ENCODE results near the gene PAXIP1.
"Not testable (repeated sequence)": the region's sequence is repeated elsewhere in the genome, so short reads cannot be mapped to it uniquely, and the experiment has no call there.

The PAXIP1 gene

GRCh38 chr7:155003092-155003375, at the start of gene PAXIP1:
PAXIP1 (minus strand) TSS chr7:155003124; CDS start chr7:155002929, 195 bp downstream.
- no peak for DNase-seq (ENCODE audit: low spot score)

- DNase-seq (ENCODE audit: low spot score): no peak
Measured at GRCh38 chr7:155051355-155051754, 48.4 kb upstream of the PAXIP1 start.

GRCh38 chr7:155048006-155048405, 45.1 kb upstream of the PAXIP1 start:
- DNase-seq (ENCODE audit: low spot score): no peak

GRCh38 chr7:155043756-155044155, 40.8 kb upstream of the PAXIP1 start:
- no peak for DNase-seq (ENCODE audit: low spot score)

GRCh38 chr7:155038335-155038734, 35.4 kb upstream of the PAXIP1 start:
- no peak for DNase-seq (ENCODE audit: low spot score)

GRCh38 chr7:155034495-155034894, 31.6 kb upstream of the PAXIP1 start:
- DNase-seq (ENCODE audit: low spot score): not testable (repeated sequence)

GRCh38 chr7:155032978-155033377, 30.1 kb upstream of the PAXIP1 start:
- no peak for DNase-seq (ENCODE audit: low spot score)

GRCh38 chr7:155027879-155028278, 25.0 kb upstream of the PAXIP1 start:
- no peak for DNase-seq (ENCODE audit: low spot score)

GRCh38 chr7:155021699-155022145, 18.8 kb upstream of the PAXIP1 start:
- DNase-seq (ENCODE audit: low spot score): no peak

- no peak for DNase-seq (ENCODE audit: low spot score)
Measured at GRCh38 chr7:155020996-155021395, 18.1 kb upstream of the PAXIP1 start.

- DNase-seq (ENCODE audit: low spot score): no peak
Measured at GRCh38 chr7:155017834-155018233, 14.9 kb upstream of the PAXIP1 start.

GRCh38 chr7:155011086-155011485, 8.2 kb upstream of the PAXIP1 start:
- no peak for DNase-seq (ENCODE audit: low spot score)

- peak; percentile 35 for DNase-seq (ENCODE audit: low spot score)
Measured at GRCh38 chr7:155009570-155010157, 6.7 kb upstream of the PAXIP1 start.

GRCh38 chr7:155007947-155008346, 5.0 kb upstream of the PAXIP1 start:
- peak; percentile 27 for DNase-seq (ENCODE audit: low spot score)

- DNase-seq (ENCODE audit: low spot score): peak; percentile 86
Measured at GRCh38 chr7:155003376-155004214, 671 bp upstream of the PAXIP1 start.

GRCh38 chr7:155002411-155003091, 373 bp downstream of the PAXIP1 start:
- no peak for DNase-seq (ENCODE audit: low spot score)

GRCh38 chr7:155001756-155002410, 1.0 kb downstream of the PAXIP1 start:
- DNase-seq (ENCODE audit: low spot score): no peak

- DNase-seq (ENCODE audit: low spot score): no peak
Measured at GRCh38 chr7:155000795-155001194, 2.1 kb downstream of the PAXIP1 start.

- no peak for DNase-seq (ENCODE audit: low spot score)
Measured at GRCh38 chr7:154998481-154998880, 4.4 kb downstream of the PAXIP1 start.

GRCh38 chr7:154997840-154998370, 5.0 kb downstream of the PAXIP1 start:
- no peak for DNase-seq (ENCODE audit: low spot score)

- DNase-seq (ENCODE audit: low spot score): no peak
Measured at GRCh38 chr7:154996756-154997155, 6.2 kb downstream of the PAXIP1 start.

- DNase-seq (ENCODE audit: low spot score): no peak
Measured at GRCh38 chr7:154996101-154996500, 6.8 kb downstream of the PAXIP1 start.

All from CD4-positive, alpha-beta T cell treated with Interleukin-15 for 4 hours (primary cell).